Lung microvascular endothelial cell (primary cell): ENCODE data around the gene DDX41. TPM values are rescaled to one million over a fixed set of nuclear protein-coding genes. Genes with fewer than 3 reads are reported as not detected.

Experiments
- DNase-seq, 2 donors: peaks; one replicate each; pipeline versions ENCODE4 v3.0.0 to v3.0.0-alpha.2; 2010; ENCODE audit warnings: low read depth in 2 of 2
- total RNA-seq: library from RNA; depleted of rRNA; stranded (reverse); fragments of >200 nt; gene quantifications from 2 replicates; pipeline ENCODE4 v1.2.1, GENCODE V29; 2014

The DDX41 gene
- total RNA-seq, 1 donor from 2014 or later, result 64.5 TPM

DNA sequence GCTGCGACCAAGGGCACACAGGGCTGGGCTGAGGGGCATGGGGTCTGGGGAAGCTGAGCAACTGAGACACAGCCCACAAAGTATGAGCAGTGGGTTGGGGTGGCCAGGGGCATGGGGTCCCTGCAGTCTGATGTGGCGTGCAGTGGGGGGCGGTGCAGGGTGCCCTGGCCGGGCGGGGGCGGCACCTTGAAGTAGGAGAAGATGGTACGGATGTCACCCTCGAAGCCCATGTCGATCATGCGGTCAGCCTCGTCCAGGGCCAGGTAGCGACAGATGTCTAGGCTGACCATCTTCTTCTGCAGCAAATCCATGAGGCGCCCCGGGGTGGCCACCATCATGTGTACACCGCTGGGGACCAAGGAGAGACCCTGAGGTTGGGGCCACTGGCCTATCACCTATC lies 3.3 kb downstream of the DDX41 start:
- no peak for DNase-seq

GRCh38 chr5:177512736-177513380 lies 3.9 kb downstream of the DDX41 start:
- DNase-seq, result no peak

DNA sequence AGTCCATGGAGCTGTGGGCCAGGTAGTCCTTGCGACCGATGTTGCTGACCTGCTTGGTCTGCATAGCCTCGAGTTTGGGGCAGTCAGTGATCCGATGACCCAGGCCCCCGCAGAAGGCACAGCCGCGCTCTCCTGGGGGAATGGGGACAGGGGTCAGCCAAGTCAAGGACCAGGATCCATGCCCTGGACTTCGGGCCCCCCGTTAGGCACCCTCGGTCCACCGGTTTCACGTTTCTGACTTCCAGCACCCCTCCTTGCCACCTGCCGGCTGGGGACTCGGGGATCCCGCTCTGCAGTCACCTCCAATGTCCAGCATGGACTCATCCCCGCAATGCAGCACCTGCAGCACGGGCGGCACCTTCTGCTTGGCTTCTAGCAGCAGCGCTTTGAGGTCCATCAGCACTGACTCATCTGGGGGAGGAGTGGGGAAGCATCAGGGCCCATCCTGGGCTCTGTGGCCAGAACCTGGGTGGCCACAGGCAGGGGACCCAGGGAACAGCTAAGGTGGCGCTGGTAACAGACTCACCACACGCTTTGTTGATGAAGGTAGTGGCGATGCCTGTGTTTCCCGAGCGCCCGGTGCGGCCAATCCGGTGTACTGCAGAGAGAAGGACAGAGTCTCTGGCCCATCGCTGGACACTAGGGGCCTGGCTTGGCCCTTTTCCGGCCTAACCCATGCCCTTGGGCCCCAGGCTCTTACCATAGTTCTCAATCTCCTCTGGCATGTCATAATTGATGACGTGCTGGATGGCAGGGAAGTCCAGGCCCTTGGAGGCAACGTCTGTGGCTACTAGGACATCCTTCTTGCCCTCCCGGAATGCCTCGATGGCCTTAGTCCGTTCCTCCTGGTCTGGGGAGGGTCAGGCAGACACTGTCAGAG lies 4.7 kb downstream of the DDX41 start:
- no peak for DNase-seq

GRCh38 chr5:177511181-177511580 lies 5.6 kb downstream of the DDX41 start:
- DNase-seq, result no peak

DNA sequence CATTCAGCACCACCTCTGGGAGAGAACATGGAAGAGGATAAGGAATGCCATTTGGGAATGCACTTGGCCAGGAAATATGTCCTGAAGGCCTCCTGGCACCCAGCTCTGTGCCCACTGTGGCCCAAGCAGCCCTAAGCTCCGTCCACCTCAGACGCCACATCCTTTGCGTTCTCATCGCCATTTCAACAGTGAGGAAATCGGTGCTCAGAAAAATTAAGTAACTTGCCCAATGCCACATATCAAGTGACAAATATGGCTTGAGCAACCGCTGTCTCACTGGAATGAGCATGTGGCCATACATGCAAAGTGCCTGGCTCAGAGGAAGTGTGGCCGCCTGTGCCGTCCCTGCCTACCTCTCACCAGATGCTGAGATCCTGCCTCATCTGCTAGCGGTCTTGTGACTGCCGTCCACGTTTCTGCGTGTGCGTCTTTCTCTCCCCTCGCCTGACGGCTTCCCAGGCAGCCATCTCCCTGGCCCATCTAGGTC lies 6.2 kb downstream of the DDX41 start:
- DNase-seq, result no peak

- DNase-seq, result no peak
These were observed 6.7 kb downstream of the DDX41 start for GRCh38 chr5:177509991-177510566.

DNA sequence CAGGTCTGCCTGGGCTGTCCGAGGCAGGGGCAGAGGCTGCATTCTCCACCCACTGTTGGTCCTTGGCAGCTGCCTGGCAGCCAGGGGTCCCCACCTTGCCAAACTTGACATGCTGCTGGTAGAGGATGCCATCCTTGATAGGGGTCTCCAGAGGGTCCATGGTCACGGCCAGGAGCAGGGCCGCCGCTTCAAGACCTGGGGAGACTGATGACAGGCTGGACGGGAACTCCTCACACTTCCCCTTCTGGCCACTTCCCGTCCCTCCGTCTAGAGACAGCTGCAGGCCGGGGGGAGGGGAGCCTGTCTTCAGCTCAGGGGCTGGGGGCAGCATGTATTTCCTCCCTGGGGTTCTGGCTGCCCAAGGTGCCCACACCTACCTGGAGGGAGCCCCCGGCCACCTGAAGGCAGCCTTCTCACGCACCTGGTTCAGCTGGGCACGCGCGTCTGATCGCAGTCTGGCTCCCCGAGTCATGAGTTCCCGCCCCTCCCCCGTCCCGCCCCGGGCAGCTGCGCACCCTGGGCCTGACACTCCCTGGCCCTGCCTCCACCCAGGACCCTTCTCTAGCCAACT lies 7.3 kb downstream of the DDX41 start, which contains the start of gene DOK3:
Gene DOK3 (minus strand): TSS at position 446 of the 571 bp plus-strand sequence. CDS start 286 bp downstream, at position 160.
- peak in 1 of 2 donors; percentile 50 for DNase-seq

DNA sequence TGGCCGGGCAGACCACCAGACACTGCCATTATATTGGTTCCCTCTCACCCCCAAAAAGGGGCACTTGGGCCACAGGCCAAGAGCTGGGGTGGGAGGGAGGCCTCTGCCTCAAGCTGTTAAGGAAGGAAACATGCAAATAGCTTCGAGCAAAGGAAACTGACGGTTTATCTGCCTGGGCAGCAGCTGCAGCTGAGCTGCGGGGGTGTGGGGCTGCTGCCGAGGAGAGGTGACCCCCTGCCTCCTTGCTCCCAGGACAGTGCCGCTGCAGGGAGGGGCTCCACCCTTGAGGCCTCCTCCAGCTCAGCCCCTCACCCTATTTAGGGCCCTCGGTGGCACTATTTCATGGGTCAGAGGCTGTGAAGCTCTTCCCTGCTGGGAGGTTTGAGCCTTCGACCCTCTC lies 7.9 kb downstream of the DDX41 start:
- peak in 1 of 2 donors; percentile 48 for DNase-seq

DNA sequence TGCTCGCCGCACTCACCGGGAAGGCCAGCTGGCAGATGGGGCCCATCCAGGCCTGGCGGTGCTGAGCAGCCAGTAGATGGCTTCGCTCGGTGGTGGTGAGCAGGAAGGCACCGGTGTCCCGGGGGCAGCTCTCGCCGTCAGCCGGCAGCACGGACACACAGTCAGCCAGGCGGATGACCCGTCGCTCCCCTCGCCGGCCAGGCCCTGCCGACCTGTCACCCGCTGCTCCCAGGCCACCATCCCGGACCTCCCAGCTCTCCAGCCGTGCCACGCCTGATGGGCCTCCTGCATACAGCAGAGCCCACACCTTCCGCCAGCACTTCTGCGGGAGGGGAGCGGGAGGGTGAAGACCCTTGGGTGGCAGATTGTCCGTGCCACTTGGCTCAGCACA lies 8.5 kb downstream of the DDX41 start:
- no peak for DNase-seq

GRCh38 chr5:177507596-177508220 lies 9.1 kb downstream of the DDX41 start:
- DNase-seq, result no peak

GRCh38 chr5:177507165-177507564 lies 9.6 kb downstream of the DDX41 start:
- peak; percentile 51 to 52 for DNase-seq

GRCh38 chr5:177505075-177505474 lies 11.7 kb downstream of the DDX41 start:
- DNase-seq, result no peak

GRCh38 chr5:177504086-177505056 lies 12.4 kb downstream of the DDX41 start:
- DNase-seq, result no peak

- no peak for DNase-seq
These were observed 13.2 kb downstream of the DDX41 start for GRCh38 chr5:177503351-177504085.

GRCh38 chr5:177502886-177503285 lies 13.9 kb downstream of the DDX41 start:
- no peak for DNase-seq

- no peak for DNase-seq
These were observed 14.7 kb downstream of the DDX41 start for GRCh38 chr5:177501874-177502678.

DNA sequence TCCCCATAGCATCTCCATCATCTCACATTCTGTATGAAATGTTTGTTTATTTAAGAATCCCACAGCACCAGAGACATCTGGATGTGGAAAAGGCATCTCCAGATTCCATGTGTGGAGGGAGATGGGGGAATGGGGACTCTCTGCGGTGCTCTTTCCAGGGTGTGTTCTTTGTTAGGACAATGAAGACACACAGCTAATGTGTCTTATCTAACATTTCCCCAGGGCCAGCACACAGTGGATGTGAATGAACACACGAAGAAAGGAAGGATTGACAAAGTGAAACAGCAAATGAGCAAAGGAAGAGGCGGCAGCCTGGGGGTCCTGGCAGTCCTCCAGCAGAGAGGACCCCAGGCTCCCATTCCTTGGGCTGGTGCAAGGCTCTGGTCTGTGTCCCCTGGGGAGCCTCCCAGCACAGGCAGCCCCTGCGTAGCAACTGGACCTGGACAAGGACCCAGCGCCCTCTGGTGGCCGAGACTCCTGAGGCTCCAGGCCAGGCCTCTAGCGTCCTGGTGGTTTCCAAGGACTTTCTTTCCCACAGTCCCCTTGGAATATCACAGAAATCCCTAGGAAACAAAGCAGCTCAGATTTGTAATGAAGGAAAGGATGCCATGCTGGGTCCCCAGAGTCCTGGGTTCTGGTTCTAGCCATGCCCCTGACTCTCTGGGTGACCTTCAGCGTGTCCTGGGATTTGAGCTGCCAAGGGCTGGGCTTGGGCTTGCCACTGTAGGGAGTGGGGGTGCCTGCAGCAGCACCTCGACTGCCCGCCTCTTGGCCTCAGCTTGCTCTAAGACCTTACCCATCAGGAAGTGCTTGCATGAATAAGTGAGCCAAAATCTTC lies 15.9 kb downstream of the DDX41 start:
- peak; percentile 87 to 89 for DNase-seq

GRCh38 chr5:177499842-177500241 lies 16.9 kb downstream of the DDX41 start:
- no peak for DNase-seq
